HEK293 (cell line): ENCODE measurements around the gene TWIST2.

Experiments
- CTCF ChIA-PET: fragments of 350-600 bp; formaldehyde crosslinking; extraction: SDS; loops from one replicate; lab custom pipeline; 2021; ENCODE audit warnings: antibody characterized with exemption; lab: Yijun Ruan, JAX
- POLR2A ChIA-PET: fragments of 300-600 bp; formaldehyde crosslinking; extraction: SDS; loops from one replicate; lab custom pipeline; 2020; ENCODE audit warnings: antibody characterized with exemption, inconsistent platforms; lab: Yijun Ruan, JAX
- H3K27ac ChIP-seq: fragments of 200-500 bp; sonication (Bioruptor generic); 2 replicates; pipeline ENCODE4 v1.5.1; 2014; ENCODE audit warnings: low read depth, low read length, control low read depth, inconsistent platforms; ENCODE audit errors: extremely low read depth
- H3K36me3 ChIP-seq, 2 experiments: fragments of 200-500 bp in 1 of 2; sonication (Bioruptor generic) in 1 of 2; 1 replicate in 1 of 2; 2 replicates in 1 of 2; pipeline ENCODE4 v1.5.1; 2014 to 2017; ENCODE audit warnings: inconsistent platforms in 2 of 2, low read length in 2 of 2; ENCODE audit not compliant: control insufficient read depth in 2 of 2, insufficient read depth in 1 of 2
- H3K4me1 ChIP-seq: fragments of 200-500 bp; sonication (Bioruptor generic); 2 replicates; pipeline ENCODE4 v1.5.1; 2014; ENCODE audit warnings: mild to moderate bottlenecking, low read length, inconsistent platforms; ENCODE audit not compliant: control insufficient read depth, insufficient read depth
- H3K4me3 ChIP-seq: 2 replicates; pipeline ENCODE4 v1.5.1; 2011; ENCODE audit warnings: low read depth, mild to moderate bottlenecking, control low read depth, low read length, moderate library complexity
- H3K9me3 ChIP-seq: fragments of 200-500 bp; sonication (Bioruptor generic); 2 replicates; pipeline ENCODE4 v1.5.1; 2014; ENCODE audit warnings: low read depth, low read length, inconsistent platforms; ENCODE audit not compliant: control insufficient read depth, insufficient read depth
- AEBP2 ChIP-seq: fragments of 450-650 bp; formaldehyde crosslinking; IDR thresholded peaks from 2 replicates; pipeline ENCODE4 v1.5.1; 2016; ENCODE audit warnings: missing biosample characterization, missing genetic modification characterization, borderline replicate concordance
- BCL6B ChIP-seq: fragments of 450-650 bp; formaldehyde crosslinking; IDR thresholded peaks from 2 replicates; pipeline ENCODE4 v1.5.1; 2017; ENCODE audit warnings: missing biosample characterization, missing genetic modification characterization
- MZF1 ChIP-seq: fragments of 450-650 bp; formaldehyde crosslinking; IDR thresholded peaks from 2 replicates; pipeline ENCODE4 v1.5.1; 2017; ENCODE audit warnings: missing biosample characterization, missing genetic modification characterization, borderline replicate concordance
- REST ChIP-seq: fragments of 450-650 bp; formaldehyde crosslinking; IDR thresholded peaks from 2 replicates; pipeline ENCODE4 v1.5.1; 2016; ENCODE audit warnings: missing biosample characterization, missing genetic modification characterization
- SETDB1 ChIP-seq: IDR thresholded peaks from one replicate; pipeline ENCODE4 v1.6.1; 2017; ENCODE audit warnings: mild to moderate bottlenecking, low read length, moderate library complexity, mixed read lengths; ENCODE audit not compliant: insufficient read length
- ZBTB10 ChIP-seq: fragments of 450-650 bp; formaldehyde crosslinking; IDR thresholded peaks from 2 replicates; pipeline ENCODE4 v1.5.1; 2016; ENCODE audit warnings: missing biosample characterization, missing genetic modification characterization
- ZBTB11 ChIP-seq: fragments of 450-650 bp; formaldehyde crosslinking; conservative IDR thresholded peaks from 2 replicates; pipeline ENCODE4 v1.5.1; 2016; ENCODE audit warnings: low read depth, missing biosample characterization, missing genetic modification characterization
- ZEB2 ChIP-seq: fragments of 450-650 bp; formaldehyde crosslinking; IDR thresholded peaks from 2 replicates; pipeline ENCODE4 v1.5.1; 2016; ENCODE audit warnings: missing biosample characterization, missing genetic modification characterization
- ZNF2 ChIP-seq: fragments of 450-650 bp; formaldehyde crosslinking; IDR thresholded peaks from 2 replicates; pipeline ENCODE4 v1.5.1; 2016; ENCODE audit warnings: missing biosample characterization, missing genetic modification characterization
- ZNF211 ChIP-seq: fragments of 450-650 bp; formaldehyde crosslinking; IDR thresholded peaks from 2 replicates; pipeline ENCODE4 v1.5.1; 2016; ENCODE audit warnings: low read depth, missing biosample characterization, missing genetic modification characterization
- ZNF529 ChIP-seq: fragments of 450-650 bp; formaldehyde crosslinking; IDR thresholded peaks from 2 replicates; pipeline ENCODE4 v1.5.1; 2017; ENCODE audit warnings: missing genetic modification characterization, missing biosample characterization; ENCODE audit not compliant: insufficient replicate concordance
- ZNF624 ChIP-seq: fragments of 450-650 bp; formaldehyde crosslinking; IDR thresholded peaks from 2 replicates; pipeline ENCODE4 v1.5.1; 2017; ENCODE audit warnings: missing biosample characterization, missing genetic modification characterization
- ZNF677 ChIP-seq: fragments of 450-650 bp; IDR thresholded peaks from 2 replicates; pipeline ENCODE4 v1.5.0; 2018; ENCODE audit warnings: missing biosample characterization, mild to moderate bottlenecking, missing genetic modification characterization, moderate library complexity
- ZNF704 ChIP-seq: fragments of 450-650 bp; formaldehyde crosslinking; IDR thresholded peaks from 2 replicates; pipeline ENCODE4 v1.5.1; 2016; ENCODE audit warnings: missing biosample characterization, missing genetic modification characterization
- ZNF837 ChIP-seq: fragments of 450-650 bp; formaldehyde crosslinking; IDR thresholded peaks from 2 replicates; pipeline ENCODE4 v1.5.1; 2016; ENCODE audit warnings: missing biosample characterization, missing genetic modification characterization
- ZSCAN16 ChIP-seq: fragments of 450-650 bp; formaldehyde crosslinking; IDR thresholded peaks from 2 replicates; pipeline ENCODE4 v1.5.1; 2016; ENCODE audit warnings: missing biosample characterization, missing genetic modification characterization
- ZSCAN4 ChIP-seq: fragments of 450-650 bp; formaldehyde crosslinking; IDR thresholded peaks from 2 replicates; pipeline ENCODE4 v1.5.1; 2017; ENCODE audit warnings: missing biosample characterization, missing genetic modification characterization

The TWIST2 gene

GRCh38 chr2:238852206-238852869 lies 4.5 kb downstream of the TWIST2 start:
- H3K4me3 ChIP-seq: no peak overlapping the region
- TF ChIP-seq ZNF529 (no peak), AEBP2 (no peak), ZSCAN4 (tag by site-specific recombination) (no peak), ZNF837 (no peak), ZSCAN16 (tag by site-specific recombination) (no peak), MZF1 (no peak), ZNF704 (no peak), SETDB1 (no peak), ZEB2 (tag by site-specific recombination) (no peak), ZBTB11 (tag by site-specific recombination) (no peak), ZNF2 (tag by site-specific recombination) (no peak), BCL6B (tag by site-specific recombination) (no peak), ZNF211 (tag by site-specific recombination) (no peak), ZBTB10 (tag by site-specific recombination) (no peak), ZNF624 (no peak), ZNF677 (no peak), REST (tag by site-specific recombination) (no peak)

More at GRCh38 chr2:238852206-238852869, 4.5 kb downstream of the TWIST2 start:
- no peaks in the 10 kb centered on the region for H3K9me3 ChIP-seq
- CTCF ChIA-PET: no interaction called here
- POLR2A ChIA-PET: no interaction called here
- H3K36me3 ChIP-seq: no peaks in the 10 kb centered on the region
- H3K4me1 ChIP-seq: peaks cover 12% of the 10 kb centered on the region
- no peak overlapping the region for H3K27ac ChIP-seq
